DOHH2 (cell line): ENCODE measurements around the gene APOA5.

Experiments
- EZH2phosphoT487 ChIP-seq: fragments of 200-600 bp; sonication (generic); IDR thresholded peaks from 2 replicates; pipeline ENCODE4 v1.6.1; 2017; ENCODE audit warnings: borderline replicate concordance, mild to moderate bottlenecking, antibody characterized with exemption, low read length, moderate library complexity, mixed read lengths
- TF ChIP-seq, protein P1 (sequence below): fragments of 200-600 bp; sonication (generic); IDR thresholded peaks from one replicate; pipeline ENCODE4 v1.5.1; 2014; ENCODE audit warnings: antibody characterized with exemption, mild to moderate bottlenecking, low read depth, low read length; ENCODE audit not compliant: poor library complexity, severe bottlenecking

DNA sequence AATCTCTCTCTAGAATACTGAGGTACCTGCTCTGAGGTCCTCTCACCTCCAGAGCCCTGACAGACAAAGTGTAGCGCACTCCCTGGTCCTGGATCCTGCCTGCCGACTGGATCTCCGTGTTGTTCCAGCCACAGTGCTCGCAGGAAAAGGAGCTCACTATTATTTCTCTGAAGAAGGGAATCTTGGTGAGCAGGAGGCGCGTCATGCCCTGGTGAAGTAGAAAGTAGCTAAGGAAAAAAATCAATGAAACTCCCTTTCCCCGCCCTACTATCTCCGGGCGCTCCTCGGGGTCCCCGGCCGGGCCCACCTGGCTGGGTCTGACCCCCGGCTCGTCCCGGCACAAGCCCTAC, 4.3 kb downstream of the APOA5 start:
- TF ChIP-seq, protein P1, sequence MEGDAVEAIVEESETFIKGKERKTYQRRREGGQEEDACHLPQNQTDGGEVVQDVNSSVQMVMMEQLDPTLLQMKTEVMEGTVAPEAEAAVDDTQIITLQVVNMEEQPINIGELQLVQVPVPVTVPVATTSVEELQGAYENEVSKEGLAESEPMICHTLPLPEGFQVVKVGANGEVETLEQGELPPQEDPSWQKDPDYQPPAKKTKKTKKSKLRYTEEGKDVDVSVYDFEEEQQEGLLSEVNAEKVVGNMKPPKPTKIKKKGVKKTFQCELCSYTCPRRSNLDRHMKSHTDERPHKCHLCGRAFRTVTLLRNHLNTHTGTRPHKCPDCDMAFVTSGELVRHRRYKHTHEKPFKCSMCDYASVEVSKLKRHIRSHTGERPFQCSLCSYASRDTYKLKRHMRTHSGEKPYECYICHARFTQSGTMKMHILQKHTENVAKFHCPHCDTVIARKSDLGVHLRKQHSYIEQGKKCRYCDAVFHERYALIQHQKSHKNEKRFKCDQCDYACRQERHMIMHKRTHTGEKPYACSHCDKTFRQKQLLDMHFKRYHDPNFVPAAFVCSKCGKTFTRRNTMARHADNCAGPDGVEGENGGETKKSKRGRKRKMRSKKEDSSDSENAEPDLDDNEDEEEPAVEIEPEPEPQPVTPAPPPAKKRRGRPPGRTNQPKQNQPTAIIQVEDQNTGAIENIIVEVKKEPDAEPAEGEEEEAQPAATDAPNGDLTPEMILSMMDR, result no peak
- TF ChIP-seq EZH2phosphoT487, result no peak
